Measurements from ENCODE around the gene UBR1.

- no peak for TF ChIP-seq POLR2A (IDR thresholded peaks at IDR 0.05)
- TF ChIP-seq, protein P1, sequence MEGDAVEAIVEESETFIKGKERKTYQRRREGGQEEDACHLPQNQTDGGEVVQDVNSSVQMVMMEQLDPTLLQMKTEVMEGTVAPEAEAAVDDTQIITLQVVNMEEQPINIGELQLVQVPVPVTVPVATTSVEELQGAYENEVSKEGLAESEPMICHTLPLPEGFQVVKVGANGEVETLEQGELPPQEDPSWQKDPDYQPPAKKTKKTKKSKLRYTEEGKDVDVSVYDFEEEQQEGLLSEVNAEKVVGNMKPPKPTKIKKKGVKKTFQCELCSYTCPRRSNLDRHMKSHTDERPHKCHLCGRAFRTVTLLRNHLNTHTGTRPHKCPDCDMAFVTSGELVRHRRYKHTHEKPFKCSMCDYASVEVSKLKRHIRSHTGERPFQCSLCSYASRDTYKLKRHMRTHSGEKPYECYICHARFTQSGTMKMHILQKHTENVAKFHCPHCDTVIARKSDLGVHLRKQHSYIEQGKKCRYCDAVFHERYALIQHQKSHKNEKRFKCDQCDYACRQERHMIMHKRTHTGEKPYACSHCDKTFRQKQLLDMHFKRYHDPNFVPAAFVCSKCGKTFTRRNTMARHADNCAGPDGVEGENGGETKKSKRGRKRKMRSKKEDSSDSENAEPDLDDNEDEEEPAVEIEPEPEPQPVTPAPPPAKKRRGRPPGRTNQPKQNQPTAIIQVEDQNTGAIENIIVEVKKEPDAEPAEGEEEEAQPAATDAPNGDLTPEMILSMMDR (IDR thresholded peaks at IDR 0.05) = no peak
Observed at GRCh38 chr15:43056696-43057095, 49.1 kb downstream of the UBR1 start.
